Liver (tissue), 9 donors: ENCODE results near the gene RFNG. TPM values are rescaled to one million over a fixed set of nuclear protein-coding genes. Genes with fewer than 3 reads are reported as not detected.

ENCODE experiments used
- DNase-seq: peaks from one replicate; pipeline ENCODE4 v3.0.0-alpha.2; 2017; ENCODE audit warnings: low spot score
- H3K27ac ChIP-seq, 2 donors: one replicate each; pipeline ENCODE4 v1.7.0; 2013; ENCODE audit warnings: inconsistent platforms in 2 of 2, low read length in 2 of 2, control low read depth in 1 of 2, low read depth in 1 of 2, mild to moderate bottlenecking in 1 of 2
- H3K27me3 ChIP-seq, 4 donors: one replicate each; pipeline versions ENCODE4 v1.6.1 to v1.7.0; 2013; ENCODE audit warnings: low read length in 3 of 4, inconsistent platforms in 1 of 4, mild to moderate bottlenecking in 1 of 4, moderate library complexity in 1 of 4; ENCODE audit not compliant: control insufficient read depth in 4 of 4, insufficient read depth in 4 of 4
- H3K36me3 ChIP-seq, 4 donors: one replicate each; pipeline versions ENCODE4 v1.6.1 to v1.7.0; 2013; ENCODE audit warnings: low read length in 3 of 4, mild to moderate bottlenecking in 3 of 4, low read depth in 1 of 4, moderate library complexity in 1 of 4; ENCODE audit not compliant: control insufficient read depth in 4 of 4, insufficient read depth in 3 of 4
- H3K4me1 ChIP-seq, 4 donors: one replicate each; pipeline versions ENCODE4 v1.6.1 to v1.7.0; 2013; ENCODE audit warnings: low read length in 3 of 4, mild to moderate bottlenecking in 3 of 4, moderate library complexity in 1 of 4; ENCODE audit not compliant: control insufficient read depth in 4 of 4, insufficient read depth in 4 of 4
- H3K4me3 ChIP-seq, 3 donors: one replicate each; pipeline versions ENCODE4 v1.6.1 to v1.7.0; 2013; ENCODE audit warnings: low read length in 3 of 3, control low read depth in 1 of 3, low read depth in 1 of 3, mild to moderate bottlenecking in 1 of 3
- H3K9ac ChIP-seq, 2 donors: one replicate each; pipeline ENCODE4 v1.7.0; 2013; ENCODE audit warnings: low read length in 2 of 2, mild to moderate bottlenecking in 2 of 2, moderate library complexity in 2 of 2, control low read depth in 1 of 2, low read depth in 1 of 2
- H3K9me3 ChIP-seq, 4 donors: one replicate each; pipeline versions ENCODE4 v1.6.1 to v1.7.0; 2013; ENCODE audit warnings: low read length in 3 of 4; ENCODE audit not compliant: control insufficient read depth in 4 of 4
- ATF3 ChIP-seq: IDR thresholded peaks from 2 replicates; pipeline ENCODE4 v1.6.1; 2016; ENCODE audit warnings: antibody characterized with exemption
- CTCF ChIP-seq: fragments of 150-350 bp; IDR thresholded peaks from 2 replicates; pipeline ENCODE4 v1.5.1; 2017; ENCODE audit warnings: improper control_type of control experiment, low read depth, low read length; ENCODE audit not compliant: missing input control
- EGR1 ChIP-seq, 2 donors: IDR thresholded peaks; 2 replicates each; pipeline ENCODE4 v1.6.1; 2016 to 2018; ENCODE audit warnings: antibody characterized with exemption in 2 of 2, low read depth in 2 of 2
- FOXA1 ChIP-seq: IDR thresholded peaks from 2 replicates; pipeline ENCODE4 v1.6.1; 2016; ENCODE audit warnings: antibody characterized with exemption
- FOXA2 ChIP-seq: IDR thresholded peaks from 2 replicates; pipeline ENCODE4 v1.6.1; 2016; ENCODE audit warnings: antibody characterized with exemption
- GABPA ChIP-seq, 2 donors: IDR thresholded peaks in 1 of 2; conservative IDR thresholded peaks in 1 of 2; 2 replicates each; pipeline ENCODE4 v1.6.1; 2016; ENCODE audit warnings: antibody characterized with exemption in 2 of 2, mild to moderate bottlenecking in 1 of 2, moderate library complexity in 1 of 2
- HNF4A ChIP-seq, 2 donors: conservative IDR thresholded peaks; 2 replicates each; pipeline ENCODE4 v1.6.1; 2016; ENCODE audit warnings: antibody characterized with exemption in 2 of 2, mild to moderate bottlenecking in 2 of 2
- HNF4G ChIP-seq: IDR thresholded peaks from 2 replicates; pipeline ENCODE4 v1.6.1; 2016; ENCODE audit warnings: antibody characterized with exemption
- JUND ChIP-seq, 2 donors: IDR thresholded peaks; 2 replicates each; pipeline ENCODE4 v1.6.1; 2016; ENCODE audit warnings: antibody characterized with exemption in 2 of 2
- MAX ChIP-seq: IDR thresholded peaks from 2 replicates; pipeline ENCODE4 v1.6.1; 2016; ENCODE audit warnings: antibody characterized with exemption
- NR2F2 ChIP-seq: IDR thresholded peaks from 2 replicates; pipeline ENCODE4 v1.6.1; 2016; ENCODE audit warnings: antibody characterized with exemption
- RAD21 ChIP-seq, 2 donors: IDR thresholded peaks; 2 replicates each; pipeline ENCODE4 v1.6.1; 2016; ENCODE audit warnings: antibody characterized with exemption in 2 of 2, mild to moderate bottlenecking in 2 of 2
- REST ChIP-seq: IDR thresholded peaks from 2 replicates; pipeline ENCODE4 v1.6.1; 2016; ENCODE audit warnings: antibody characterized with exemption, mild to moderate bottlenecking
- RXRA ChIP-seq, 2 donors: IDR thresholded peaks; 2 replicates each; pipeline ENCODE4 v1.6.1; 2017 to 2018; ENCODE audit warnings: antibody characterized with exemption in 2 of 2, mild to moderate bottlenecking in 1 of 2
- SP1 ChIP-seq: IDR thresholded peaks from 2 replicates; pipeline ENCODE4 v1.6.1; 2018; ENCODE audit warnings: antibody characterized with exemption, mild to moderate bottlenecking
- TAF1 ChIP-seq: conservative IDR thresholded peaks from 2 replicates; pipeline ENCODE4 v1.6.1; 2016; ENCODE audit warnings: antibody characterized with exemption, mild to moderate bottlenecking
- YY1 ChIP-seq: IDR thresholded peaks from 2 replicates; pipeline ENCODE4 v1.6.1; 2016; ENCODE audit warnings: antibody characterized with exemption, mild to moderate bottlenecking
- ZBTB33 ChIP-seq: IDR thresholded peaks from 2 replicates; pipeline ENCODE4 v1.6.1; 2016; ENCODE audit warnings: antibody characterized with exemption
- WGBS: extraction: QIAGEN DNeasy Blood & Tissue Kit; methylation state at CpG from one replicate; pipeline ENCODE4 v1.1.7; 2013; 5-methylcytosine and 5-hydroxymethylcytosine counted together
- polyA plus RNA-seq, 2 donors: library from polyadenylated mRNA; stranded (reverse) in 1 of 2; unstranded in 1 of 2; fragments of 200-250 nt in 1 of 2; fragments of >200 nt in 1 of 2; fragmentation: Nextera tagmentation in 1 of 2; extraction: Ambion mirVana in 1 of 2; gene quantifications; one replicate each; pipeline versions ENCODE4 v1.2.1 to v1.2.3, GENCODE V29; 2013 to 2015
- total RNA-seq, 2 donors: library from RNA; depleted of rRNA; stranded (reverse); fragments of >200 nt; gene quantifications; one replicate each; pipeline ENCODE4 v1.2.3, GENCODE V29; 2014
- donor health status: healthy.
- donor health status: healthy.
- donor health status: healthy.
- donor health status: healthy.
- donor health status: healthy.

The RFNG gene
- total and polyA plus RNA-seq, 4 donors, result 15.0 to 36.0 (median 23.4) TPM

DNA sequence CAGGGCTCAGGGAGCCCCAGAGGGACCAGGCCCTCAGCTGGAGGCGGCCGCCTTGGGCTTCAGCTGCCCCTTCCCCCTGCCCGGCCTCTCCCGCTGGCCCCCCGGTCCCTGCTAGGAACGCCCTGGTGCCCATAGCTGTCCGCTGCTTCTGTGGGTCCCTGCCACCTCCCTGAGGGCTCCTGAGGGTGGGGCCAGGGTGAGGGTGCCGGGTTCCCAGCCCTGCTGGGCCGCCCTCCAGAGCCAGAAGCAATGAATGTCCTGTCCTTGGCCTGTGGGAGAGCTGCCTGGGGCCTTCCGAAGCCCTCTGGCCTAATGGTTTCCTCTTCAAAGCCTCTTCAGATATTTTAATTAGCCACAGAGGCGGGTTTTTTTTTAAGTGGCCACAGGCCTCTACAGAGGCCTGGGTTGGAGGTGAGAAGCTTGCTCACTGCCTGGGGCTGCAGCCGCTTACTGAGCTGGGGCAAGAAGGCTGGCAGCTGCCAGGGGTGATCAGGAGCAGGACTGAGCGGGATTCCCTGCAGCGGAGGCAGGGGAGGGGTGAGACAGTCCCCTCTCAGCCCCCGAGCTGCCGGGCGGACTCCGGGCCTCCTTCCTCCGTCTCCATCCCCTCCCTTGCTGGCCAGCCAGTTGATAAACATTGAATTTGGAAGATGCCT, 38.8 kb downstream of the RFNG start:
- Histone ChIP-seq H3K9me3 (no peaks in the 10 kb centered on the region), H3K4me1 (no peaks in the 10 kb centered on the region), H3K36me3 (peaks cover 0 to 9% (median 3%) of the 10 kb centered on the region in 4 donors), H3K27me3 (no peaks in the 10 kb centered on the region), H3K4me3 (no peak overlapping the region), H3K27ac (no peak overlapping the region), H3K9ac (no peak overlapping the region)
- TF ChIP-seq RAD21 (IDR thresholded peaks at IDR 0.05), result no peak
- TF ChIP-seq HNF4G, result no peak
- no peak for TF ChIP-seq MAX
- TF ChIP-seq NR2F2, result no peak
- TF ChIP-seq ATF3, result no peak
- no peak for TF ChIP-seq ZBTB33
- TF ChIP-seq REST, result no peak
- TF ChIP-seq YY1, result no peak
- TF ChIP-seq HNF4A (conservative IDR thresholded peaks at IDR 0.05), result no peak
- TF ChIP-seq JUND (IDR thresholded peaks at IDR 0.05), result no peak
- TF ChIP-seq CTCF, result no peak
- no peak for TF ChIP-seq GABPA (IDR thresholded peaks at IDR 0.05 in 1 of 2, conservative IDR thresholded peaks at IDR 0.05 in 1 of 2)
- TF ChIP-seq SP1, result no peak
- no peak for TF ChIP-seq FOXA1
- no peak for TF ChIP-seq RXRA (IDR thresholded peaks at IDR 0.05)
- no peak for TF ChIP-seq FOXA2
- no peak for TF ChIP-seq EGR1 (IDR thresholded peaks at IDR 0.05; ENCODE audit: low read depth in 2 of 2)
- TF ChIP-seq TAF1, result no peak
- DNase-seq, result no peak
- 93% methylated on average over 19 of the region's 19 CpGs for WGBS
